TTC549 (cell line): ENCODE data around the gene ATXN1L.
"Not testable (repeated sequence)": the region's sequence is repeated elsewhere in the genome, so short reads cannot be mapped to it uniquely, and the experiment has no call there.

Experiments
- FAIRE-seq: peaks from 2 replicates; lab custom pipeline; 2012; peaks lifted over from hg19 to GRCh38; lab: Jason Lieb, UNC

ATXN1L gene, protein sequence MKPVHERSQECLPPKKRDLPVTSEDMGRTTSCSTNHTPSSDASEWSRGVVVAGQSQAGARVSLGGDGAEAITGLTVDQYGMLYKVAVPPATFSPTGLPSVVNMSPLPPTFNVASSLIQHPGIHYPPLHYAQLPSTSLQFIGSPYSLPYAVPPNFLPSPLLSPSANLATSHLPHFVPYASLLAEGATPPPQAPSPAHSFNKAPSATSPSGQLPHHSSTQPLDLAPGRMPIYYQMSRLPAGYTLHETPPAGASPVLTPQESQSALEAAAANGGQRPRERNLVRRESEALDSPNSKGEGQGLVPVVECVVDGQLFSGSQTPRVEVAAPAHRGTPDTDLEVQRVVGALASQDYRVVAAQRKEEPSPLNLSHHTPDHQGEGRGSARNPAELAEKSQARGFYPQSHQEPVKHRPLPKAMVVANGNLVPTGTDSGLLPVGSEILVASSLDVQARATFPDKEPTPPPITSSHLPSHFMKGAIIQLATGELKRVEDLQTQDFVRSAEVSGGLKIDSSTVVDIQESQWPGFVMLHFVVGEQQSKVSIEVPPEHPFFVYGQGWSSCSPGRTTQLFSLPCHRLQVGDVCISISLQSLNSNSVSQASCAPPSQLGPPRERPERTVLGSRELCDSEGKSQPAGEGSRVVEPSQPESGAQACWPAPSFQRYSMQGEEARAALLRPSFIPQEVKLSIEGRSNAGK

DNA sequence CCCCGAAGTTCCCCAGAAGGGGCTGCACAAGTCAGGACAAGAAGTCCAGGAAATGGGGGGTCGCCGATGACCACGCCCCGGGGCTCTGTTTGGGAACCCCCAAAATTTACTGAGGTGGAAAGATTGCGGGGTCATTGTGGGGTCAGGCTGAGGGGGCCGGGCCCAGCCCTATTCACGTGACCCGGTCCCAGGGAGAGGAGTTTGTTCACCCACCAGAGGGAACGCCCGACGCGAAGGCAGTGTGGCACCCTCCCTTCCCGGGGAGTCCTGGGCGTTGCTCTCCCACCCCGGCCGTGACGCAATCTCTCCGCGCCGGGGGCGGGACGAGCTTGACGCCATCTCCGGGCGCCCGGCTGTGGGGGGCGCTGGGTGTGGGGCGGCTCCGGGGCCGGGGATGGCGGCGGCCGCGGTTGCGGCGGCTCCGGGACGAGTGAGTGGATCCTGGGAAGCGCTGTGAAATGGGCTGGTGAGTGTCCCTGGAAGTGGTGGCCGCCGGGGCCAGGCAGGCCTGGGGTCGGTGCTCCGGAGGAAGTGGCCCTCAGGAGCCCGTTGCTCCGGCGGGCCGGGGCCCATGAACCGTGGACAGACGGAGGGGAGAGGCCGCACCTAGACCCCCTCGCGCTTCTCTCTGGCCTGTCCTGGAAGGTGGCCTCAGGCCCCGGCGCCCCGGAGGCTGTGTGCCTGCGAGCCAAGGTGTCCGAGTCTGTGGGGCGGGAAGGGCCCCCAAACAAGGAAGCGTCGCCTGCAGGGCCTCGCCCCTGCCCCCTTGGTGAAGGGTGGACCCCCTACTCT, at the start of gene ATXN1L:
ATXN1L (plus strand) TSS at position 338 of the 792 bp plus-strand sequence. CDS start 3,765 bp downstream, outside the sequence.
- FAIRE-seq = no peak

DNA sequence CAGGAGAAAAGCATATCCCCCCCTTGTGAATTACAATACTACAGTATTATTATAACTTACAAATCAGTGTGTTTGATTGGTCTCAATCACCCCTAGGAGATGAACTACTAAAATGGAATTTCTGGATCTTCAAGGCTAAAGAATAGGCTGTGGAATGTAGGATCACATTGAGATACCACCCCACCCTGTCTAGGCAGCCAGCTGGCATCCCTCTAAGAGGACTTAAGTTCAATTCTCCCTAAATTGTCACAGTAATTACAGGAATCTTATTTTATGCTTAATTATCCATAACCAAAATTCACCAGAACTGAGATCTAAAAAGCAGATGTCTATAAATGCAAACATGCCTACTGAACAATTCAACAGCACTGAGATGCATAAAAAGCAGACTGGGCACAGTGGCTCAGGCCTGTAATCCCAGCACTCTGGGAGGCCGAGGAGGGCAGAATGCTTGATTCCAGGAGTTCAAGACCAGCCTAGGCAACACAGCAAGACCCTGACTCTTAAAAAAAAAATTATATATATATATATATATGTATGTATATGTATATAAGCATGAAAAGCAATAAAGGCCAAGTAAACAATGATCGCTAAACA, 49.2 kb upstream of the ATXN1L start:
- FAIRE-seq = no peak

DNA sequence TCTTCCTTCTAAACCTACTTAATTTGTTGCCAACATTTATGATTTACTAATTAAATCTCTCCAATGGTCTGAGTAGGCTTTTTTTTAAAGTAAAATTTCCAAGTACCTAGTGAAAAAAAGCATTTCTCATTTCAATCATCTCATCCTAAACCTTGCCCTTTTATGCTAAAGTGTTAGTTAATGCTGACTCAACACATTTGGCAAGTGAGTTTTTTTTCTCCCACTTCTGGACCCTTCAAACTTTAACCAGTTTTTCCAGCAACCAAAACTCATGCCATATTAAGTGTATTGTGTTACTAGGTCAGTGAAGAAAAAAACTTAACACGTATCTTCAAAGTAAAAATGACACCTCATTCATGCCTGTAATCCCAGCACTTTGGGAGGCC, 42.5 kb upstream of the ATXN1L start:
- FAIRE-seq = no peak

DNA sequence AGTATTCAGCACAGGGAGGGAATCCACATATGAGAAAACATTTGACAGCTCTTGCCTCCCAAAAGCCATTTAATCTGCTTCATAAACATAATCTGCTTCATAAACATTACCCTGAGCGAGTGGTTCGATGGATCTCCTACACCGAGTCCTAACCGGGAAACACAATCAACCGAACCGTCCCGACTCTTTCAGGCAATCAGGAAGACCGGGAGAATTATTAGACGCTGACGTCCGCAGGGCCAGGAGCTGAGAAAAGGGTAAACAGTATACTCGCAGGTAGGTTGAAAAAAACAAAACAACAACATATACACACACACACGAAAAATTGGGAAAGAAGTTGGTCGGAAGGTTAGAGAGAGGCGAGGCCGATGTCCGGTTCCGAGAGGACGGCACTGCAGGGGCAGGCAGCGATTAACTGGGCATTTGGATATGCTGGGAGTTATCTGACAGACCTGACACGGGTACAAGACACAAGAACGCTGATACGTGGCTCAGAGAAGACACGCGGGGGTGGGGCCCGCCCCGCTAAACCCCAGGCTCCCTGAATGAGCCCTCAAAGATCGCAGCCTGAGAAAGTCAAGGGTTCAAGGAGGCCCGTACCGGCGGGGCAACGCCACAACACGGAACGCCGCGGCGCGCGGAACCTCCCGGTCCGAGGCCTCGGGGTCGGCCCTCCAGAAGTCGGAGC, 37.7 kb upstream of the ATXN1L start:
- FAIRE-seq = no peak

DNA sequence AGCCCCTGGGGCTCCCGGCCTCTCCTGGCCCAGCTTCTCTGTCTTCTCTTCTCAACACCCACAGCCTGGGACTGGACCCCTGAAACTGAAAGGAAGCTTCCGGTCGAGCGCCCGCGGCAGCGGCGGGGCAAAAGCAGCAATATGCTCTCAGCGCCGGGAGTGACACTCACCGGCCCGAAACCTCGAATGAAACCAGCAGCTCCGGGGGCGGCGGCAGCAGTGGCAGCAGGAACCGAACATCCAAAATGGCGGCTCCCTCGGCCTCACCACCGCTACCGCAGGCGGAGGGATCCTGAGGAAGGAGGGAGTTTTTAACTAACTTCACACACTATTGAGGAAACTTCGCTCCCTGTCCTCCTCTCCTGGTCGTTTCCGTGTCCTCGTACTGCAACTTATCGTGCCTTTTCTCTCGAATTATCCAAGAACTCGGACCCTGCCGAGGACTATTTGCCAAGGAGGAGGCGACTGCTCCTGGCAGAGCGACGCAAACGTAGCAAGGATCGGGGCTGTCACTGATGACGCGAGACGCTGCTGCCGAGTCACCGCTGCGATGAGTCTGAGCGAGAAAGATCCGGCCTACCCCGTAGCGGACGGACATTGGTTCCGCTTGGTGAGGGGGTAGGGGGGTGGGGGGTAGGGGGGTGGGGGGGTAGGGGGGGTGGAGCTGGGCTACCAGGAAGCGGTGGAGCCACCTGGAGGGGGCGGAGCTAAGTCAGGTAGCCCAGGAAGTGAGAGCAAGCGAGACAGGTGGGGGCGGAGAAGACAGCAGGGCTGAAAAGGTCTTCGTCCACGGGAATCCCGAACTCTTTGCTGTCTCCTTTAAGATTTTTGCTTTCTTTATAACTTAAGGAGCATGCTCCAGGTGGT, 37.0 kb upstream of the ATXN1L start, which contains the start of gene AP1G1:
AP1G1 (minus strand) TSS at position 242 of the 867 bp plus-strand sequence. CDS start 19,355 bp downstream, outside the sequence.
- FAIRE-seq = no peak

DNA sequence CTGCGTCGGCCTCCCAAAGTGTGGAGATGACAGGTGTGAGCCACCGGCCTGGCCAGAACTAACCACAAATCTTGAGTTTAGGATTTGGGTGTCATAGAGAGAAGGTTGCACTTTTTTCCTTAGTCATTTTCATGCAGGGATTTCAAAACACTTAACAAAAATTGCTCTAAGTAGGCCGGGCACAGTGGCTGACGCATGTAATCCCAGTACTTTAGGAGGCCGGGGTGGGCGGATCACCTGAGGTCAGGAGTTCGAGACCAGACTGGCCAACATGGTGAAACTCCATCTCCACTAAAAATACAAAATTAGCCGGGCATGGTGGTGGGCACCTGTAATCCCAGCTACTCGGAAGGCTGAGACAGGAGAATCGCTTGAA, 35.6 kb upstream of the ATXN1L start:
- not testable (repeated sequence) for FAIRE-seq

DNA sequence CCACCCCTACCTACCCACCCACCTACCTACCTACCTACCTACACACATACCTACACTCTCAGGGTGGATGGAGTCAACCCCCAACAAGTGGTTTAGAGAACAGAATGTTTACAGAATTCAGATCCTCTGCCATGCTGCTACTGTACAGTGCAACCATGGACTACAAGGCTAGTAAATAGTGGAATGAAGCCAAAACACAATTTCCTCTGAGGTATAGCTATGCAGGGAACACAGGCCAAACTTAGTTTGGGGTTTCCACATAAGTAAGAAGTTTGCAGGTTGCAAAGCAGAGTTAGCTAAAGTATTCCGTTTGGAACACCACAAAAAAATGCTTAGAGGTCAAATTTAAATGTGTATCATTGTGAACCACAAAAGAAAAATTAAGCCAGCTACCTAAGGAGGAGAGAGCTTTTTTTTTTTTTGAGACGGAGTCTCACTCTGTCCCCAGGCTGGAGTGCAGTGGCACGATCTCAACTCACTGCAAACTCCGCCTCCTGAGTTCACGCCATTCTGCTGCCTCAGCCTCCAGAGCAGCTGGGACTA, 34.4 kb upstream of the ATXN1L start:
- no peak for FAIRE-seq

DNA sequence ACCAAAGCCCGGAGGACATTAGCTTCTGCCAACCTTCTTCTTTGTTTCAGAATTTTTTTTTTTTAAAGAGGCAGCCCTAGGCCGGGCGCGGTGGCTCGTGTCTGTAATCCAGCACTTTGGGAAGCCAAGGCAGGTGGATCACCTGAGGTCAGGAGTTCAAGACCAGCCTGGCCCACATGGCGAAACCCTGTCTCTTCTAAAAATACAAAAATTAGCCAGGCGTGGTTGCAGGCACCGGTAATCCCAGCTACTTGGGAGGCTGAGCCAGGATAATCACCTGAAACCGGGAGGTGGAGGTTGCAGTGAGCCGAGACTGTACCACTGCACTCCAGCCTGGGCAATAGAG, 28.6 kb upstream of the ATXN1L start:
- FAIRE-seq = not testable (repeated sequence)

DNA sequence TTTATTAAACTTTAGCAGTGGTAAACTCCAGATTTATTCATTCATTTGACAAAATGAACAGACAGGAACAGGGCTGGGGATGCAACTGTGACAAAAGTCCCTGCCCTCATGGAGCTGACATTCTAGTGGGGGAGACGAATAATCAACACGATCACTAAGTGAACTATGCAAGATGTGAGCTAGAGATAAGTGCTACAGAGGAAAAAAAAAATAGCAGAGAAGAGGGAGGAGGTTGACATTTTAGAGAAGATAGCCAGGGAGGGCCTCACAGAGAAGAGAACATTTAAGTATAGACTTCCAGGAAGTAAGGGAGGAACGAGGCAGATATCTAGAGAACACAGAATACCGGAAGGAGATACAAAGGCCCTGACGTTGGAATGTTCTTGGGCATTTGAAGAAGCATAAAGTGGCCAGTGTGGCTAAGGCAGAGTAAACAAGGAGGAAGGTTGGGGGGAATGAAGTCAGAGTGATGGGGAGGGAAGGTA, 19.2 kb upstream of the ATXN1L start:
- no peak for FAIRE-seq

DNA sequence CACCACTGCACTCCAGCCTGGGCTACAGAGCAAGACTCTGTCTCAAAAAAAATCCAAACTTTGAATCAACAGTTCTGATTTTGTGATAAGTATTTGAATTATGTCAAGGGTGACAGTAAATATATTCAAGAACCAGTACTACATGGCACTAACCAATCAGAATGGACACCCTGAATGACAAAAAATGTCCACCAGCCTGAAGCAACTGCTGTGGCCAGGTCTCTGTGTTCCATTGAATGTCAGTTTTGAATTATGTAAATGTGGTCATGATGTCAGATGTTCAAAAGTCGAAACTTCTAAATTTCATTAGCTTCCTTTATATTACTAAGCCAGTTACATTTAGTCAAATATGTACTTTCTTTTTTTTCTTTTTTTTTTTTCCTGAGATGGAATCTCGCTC, 15.4 kb upstream of the ATXN1L start:
- FAIRE-seq = no peak

DNA sequence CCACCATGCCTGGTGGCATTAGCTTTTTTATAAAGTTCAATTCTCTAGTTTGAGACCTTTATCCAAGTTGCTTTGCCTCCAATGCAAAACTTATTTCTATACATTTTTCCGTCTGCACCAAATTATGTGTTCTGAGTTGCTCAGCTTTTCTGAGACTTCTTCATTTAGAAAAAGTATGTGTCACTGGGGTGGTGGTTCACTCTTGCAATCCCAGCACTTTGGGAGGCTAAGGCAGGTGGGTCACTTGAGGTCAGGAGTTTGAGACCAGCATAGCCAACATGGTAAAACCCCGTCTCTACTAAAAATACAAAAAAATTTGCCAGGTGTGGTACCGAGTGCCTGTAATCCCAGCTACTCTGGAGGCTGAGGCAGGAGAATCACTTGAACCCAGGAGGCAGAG, 14.1 kb upstream of the ATXN1L start:
- FAIRE-seq = not testable (repeated sequence)

DNA sequence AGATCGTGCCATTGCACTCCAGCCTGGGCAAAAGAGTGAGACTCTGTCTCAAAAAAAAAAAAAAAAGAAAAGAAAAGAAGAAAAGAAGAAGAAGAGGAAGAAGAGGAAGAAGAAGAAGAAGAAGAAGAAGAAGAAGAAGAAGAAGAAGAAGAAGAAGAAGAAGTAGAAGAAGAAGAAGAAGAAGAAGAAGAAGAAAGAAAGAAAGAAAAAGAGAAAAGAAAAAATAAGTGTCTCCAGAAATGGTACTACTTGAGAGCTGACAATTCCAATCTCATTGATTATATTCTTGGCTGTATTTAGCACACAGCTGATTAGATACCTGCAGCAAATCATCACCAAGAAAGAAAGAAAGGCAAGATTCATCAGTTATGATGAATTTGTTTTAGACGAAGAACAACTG, 13.7 kb upstream of the ATXN1L start:
- not testable (repeated sequence) for FAIRE-seq

DNA sequence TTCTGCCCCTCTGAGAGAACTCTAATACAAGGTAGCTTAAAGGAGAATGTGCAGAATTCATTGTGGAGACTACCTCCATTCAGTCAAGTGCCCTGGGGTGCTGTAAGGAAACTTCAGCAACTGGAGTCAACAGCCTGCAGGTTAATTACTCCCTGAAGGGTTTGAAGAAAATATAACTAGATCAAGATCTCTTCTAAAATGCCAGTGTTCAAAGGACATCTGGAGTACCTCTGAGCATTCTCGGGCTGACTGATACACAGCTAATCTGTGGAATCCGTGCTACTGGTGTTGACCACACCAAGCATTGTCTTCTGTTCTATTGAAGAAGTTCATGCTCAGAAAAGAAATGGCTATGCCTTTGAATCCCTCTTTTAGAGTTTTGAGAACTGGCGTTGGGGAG, 11.5 kb upstream of the ATXN1L start:
- FAIRE-seq = no peak

DNA sequence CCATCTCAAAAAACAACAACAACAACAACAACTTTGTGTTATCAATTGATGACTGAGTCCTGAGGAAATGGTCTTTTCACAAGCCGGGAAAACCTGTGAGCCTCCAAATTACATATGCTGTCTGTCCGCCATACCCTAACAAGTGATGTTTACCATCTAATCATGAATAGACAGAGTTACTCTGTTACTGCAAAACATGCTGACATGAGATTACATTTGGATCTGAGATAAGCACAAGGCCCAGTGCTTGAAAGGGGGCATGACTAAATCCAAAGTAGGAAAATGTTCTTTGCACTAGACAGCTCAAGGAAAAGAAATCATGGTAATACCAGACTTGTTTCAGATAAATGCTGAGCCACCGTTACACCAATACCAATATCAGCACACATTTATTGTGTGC, 8.6 kb upstream of the ATXN1L start:
- no peak for FAIRE-seq

DNA sequence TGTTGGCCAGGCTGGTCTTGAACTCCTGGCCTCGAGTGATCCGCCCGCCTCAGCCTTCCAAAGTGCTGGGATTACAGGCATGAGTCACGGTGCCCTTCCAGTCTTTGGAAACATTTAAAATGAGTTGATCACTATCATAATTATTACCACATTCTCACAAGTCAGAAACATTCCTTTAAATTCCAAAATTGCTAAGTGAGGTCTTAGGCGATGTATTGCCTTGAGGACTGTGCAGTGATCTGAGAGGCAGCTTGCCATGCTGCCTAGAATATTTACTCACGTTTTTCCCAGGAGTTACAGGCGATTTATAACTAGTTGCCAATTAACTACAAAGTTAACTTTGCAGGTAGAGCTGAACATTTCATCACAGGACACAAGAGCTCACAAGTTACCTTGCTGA, 5.7 kb upstream of the ATXN1L start:
- FAIRE-seq = no peak

DNA sequence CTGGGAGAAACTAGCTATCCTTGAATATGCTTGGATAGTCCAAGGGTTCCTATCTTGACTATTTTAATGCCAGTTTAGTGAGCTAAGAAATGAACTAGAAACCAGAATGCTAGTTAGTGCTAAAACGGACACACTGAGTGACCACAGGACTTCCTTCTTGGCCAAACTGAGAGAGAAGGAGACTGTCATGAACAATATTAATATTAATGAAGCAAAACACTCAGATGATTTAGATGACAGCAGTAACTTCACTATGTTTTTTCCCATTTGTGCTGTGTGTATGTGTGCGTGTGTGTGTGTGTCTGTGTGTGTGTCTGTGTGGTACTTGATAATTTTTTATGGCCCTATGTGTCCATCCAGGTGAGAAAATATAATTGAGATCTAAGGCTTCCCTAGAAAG, 2.2 kb upstream of the ATXN1L start:
- FAIRE-seq = no peak

DNA sequence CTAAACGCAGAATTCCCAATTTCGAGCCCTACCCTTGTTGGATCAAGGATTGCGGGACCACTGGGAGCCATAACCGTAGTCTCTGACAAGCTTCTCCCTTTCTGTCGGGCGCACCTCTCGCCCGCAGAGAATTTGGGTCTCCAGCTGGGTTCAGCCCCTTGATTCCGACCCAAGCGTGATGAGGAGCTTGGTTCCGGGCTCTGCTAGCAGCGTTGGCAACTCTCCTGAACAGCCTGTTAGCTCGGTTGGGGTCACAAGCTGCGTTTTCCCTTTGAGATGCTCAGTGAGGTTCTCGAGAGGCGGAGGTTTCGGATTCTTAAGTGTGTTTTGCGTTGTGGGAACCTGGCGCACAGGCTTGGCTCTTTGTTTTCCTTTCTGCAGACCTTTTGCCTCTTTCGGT, 655 bp downstream of the ATXN1L start:
- no peak for FAIRE-seq

DNA sequence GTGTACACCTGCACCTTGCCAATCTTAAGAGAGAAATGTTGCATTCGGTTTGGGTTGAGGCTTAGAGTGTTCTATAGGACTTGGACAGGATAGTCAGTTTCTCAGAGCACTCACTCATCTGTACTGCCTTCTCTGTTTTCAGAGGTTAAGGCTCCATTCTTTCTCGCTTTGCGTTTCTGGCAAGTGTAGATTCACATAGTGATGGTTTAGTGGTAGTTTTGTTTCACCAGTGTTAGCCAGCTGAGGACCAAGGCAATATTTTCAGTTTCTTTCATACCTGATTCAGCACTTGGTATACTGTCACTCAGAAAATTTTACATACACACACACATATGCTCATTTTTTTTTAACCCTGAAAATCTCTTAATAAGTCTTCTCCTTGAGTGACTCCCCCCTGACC, 1.3 kb downstream of the ATXN1L start:
- FAIRE-seq = no peak

DNA sequence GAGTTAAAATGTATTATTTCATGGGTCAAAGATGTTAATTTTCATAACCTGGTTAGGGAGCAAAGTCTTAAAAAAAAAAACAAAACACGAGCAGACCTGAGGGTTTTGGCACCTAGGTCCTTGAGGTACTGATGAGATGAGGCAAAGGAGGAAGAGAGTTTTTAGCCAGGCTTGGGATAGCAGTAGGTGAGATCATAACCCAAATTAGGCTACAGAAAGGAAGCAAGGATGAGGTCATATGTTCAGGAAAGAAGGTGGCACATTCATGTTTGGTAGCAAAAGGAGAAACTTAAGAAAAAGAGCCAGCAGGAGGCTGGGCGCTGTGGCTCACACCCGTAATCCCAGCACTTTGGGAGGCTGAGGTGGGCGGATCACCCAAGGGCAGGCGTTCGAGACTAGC, 2.8 kb downstream of the ATXN1L start:
- FAIRE-seq = no peak

DNA sequence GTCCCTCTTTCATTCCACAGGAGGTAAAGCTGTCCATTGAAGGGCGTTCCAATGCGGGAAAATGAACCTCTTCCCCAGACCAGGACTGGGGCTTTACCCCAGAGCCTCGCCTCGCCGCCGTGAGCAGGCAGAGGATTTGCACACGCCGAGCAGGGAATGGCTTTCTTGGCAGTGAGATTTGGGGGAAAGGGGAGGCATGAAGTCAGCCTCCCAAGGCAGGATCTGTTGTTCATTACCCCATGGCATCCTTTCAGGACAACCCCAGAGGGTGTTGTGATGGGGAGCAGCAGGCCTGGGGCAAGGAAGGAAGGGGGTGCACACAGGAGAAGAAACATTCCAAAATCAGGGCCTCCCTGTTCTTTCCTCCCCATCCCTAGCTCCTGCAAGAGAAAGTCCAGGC, 6.0 kb downstream of the ATXN1L start:
- no peak for FAIRE-seq

DNA sequence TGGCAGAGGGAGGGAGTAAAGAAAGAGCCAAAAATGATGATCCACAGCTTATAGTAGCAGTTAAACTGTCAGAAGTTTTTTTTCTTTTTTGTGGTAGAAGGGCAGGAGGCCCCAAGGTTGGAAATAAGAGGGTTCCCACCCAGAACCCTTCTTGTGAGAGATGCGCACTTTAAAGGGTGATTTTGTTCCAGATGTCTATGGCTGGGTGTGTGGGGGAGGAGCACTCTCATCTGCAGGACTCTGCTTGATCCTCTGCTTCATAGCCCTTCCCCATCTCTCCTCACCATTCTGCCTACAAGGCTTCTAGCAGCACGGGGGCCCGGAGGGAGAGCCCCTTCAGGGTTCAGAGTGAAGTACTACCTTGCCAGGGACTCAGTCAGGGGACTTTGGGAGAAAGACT, 6.4 kb downstream of the ATXN1L start:
- no peak for FAIRE-seq
